Body of pancreas (tissue), 4 donors: ENCODE data around the gene NELFA. TPM values are rescaled to one million over a fixed set of nuclear protein-coding genes. Genes with fewer than 3 reads are reported as not detected.

ENCODE experiments used
- ATAC-seq: fragments of 150-250 bp; one replicate; pipeline ENCODE4 v1.9.1; 2016
- DNase-seq, 4 donors: peaks; one replicate each; pipeline ENCODE4 v3.0.0-alpha.2; 2019
- H3K27ac ChIP-seq, 4 donors: fragments of 200-600 bp; sonication (generic); 1 replicate in 3 of 4; 2 replicates in 1 of 4; pipeline versions ENCODE4 v1.5.1 to v1.6.1; 2016 to 2019; ENCODE audit warnings: mild to moderate bottlenecking in 1 of 4, mixed read lengths in 1 of 4, moderate library complexity in 1 of 4
- H3K27me3 ChIP-seq, 2 donors: fragments of 200-600 bp; sonication (generic); one replicate each; pipeline ENCODE4 v1.6.0; 2016; ENCODE audit warnings: mild to moderate bottlenecking in 1 of 2
- H3K36me3 ChIP-seq, 2 donors: fragments of 200-600 bp; sonication (generic); replicated peaks in 1 of 2; 2 replicates each; pipeline ENCODE4 v1.5.1; 2016; ENCODE audit warnings: low read depth in 2 of 2; ENCODE audit not compliant: insufficient read depth in 1 of 2
- H3K4me1 ChIP-seq: fragments of 200-600 bp; sonication (generic); one replicate; pipeline ENCODE4 v1.6.0; 2016
- H3K4me3 ChIP-seq, 2 donors: fragments of 200-600 bp; sonication (generic); 1 replicate in 1 of 2; 2 replicates in 1 of 2; pipeline ENCODE4 v1.5.1; 2016 to 2019
- H3K9me3 ChIP-seq, 3 donors: fragments of 200-600 bp; sonication (generic); 1 replicate in 2 of 3; 2 replicates in 1 of 3; pipeline ENCODE4 v1.5.1; 2016
- CTCF ChIP-seq, 7 experiments: fragments of 450-650 bp in 4 of 7; fragments of 200-600 bp in 3 of 7; sonication (generic) in 3 of 7; IDR thresholded peaks; one replicate each; pipeline ENCODE4 v1.5.1; 2016 to 2019; ENCODE audit warnings: antibody characterized with exemption in 7 of 7
- POLR2A ChIP-seq, 3 donors: fragments of 450-650 bp; IDR thresholded peaks; one replicate each; pipeline ENCODE4 v1.6.1; 2016; ENCODE audit warnings: antibody characterized with exemption in 3 of 3, mild to moderate bottlenecking in 2 of 3
- WGBS, 2 donors: methylation state at CpG; one replicate each; pipeline ENCODE4 v1.1.5; 2017; 5-methylcytosine and 5-hydroxymethylcytosine counted together
- intact Hi-C: fragments of 100-400 bp; cut with DNase I; formaldehyde crosslinking; loops from one replicate; pipeline ENCODE4 v1.15.1; 2023
- total RNA-seq, 2 donors: library from RNA; depleted of rRNA; stranded (reverse); fragments of >200 nt; gene quantifications; one replicate each; pipeline ENCODE4 v1.1.0, GENCODE V29; 2016

Gene NELFA
- total RNA-seq, 2 donors from 2014 or later: 19.7 to 74.5 TPM

- WGBS, 2 donors: 96 to 97% methylated on average over 11 of the region's 11 CpGs
- Histone ChIP-seq H3K36me3 (peaks cover 0 to 13% of the 10 kb centered on the region in 2 donors), H3K9me3 (no peaks in the 10 kb centered on the region), H3K27me3 (no peaks in the 10 kb centered on the region), H3K4me3 (no peak overlapping the region), H3K4me1 (no peaks in the 10 kb centered on the region), H3K27ac (no peak overlapping the region)
- intact Hi-C loops: no loop called here
- TF ChIP-seq POLR2A (IDR thresholded peaks at IDR 0.05) (no peak), CTCF (IDR thresholded peaks at IDR 0.05) (no peak)
- DNase-seq: peak in 1 of 4 donors; percentile 5
- no peak for ATAC-seq
Measured at GRCh38 chr4:1975880-1976279, 32.9 kb downstream of the NELFA start.

- ATAC-seq: no peak
- H3K4me1 ChIP-seq: no peaks in the 10 kb centered on the region
- H3K36me3 ChIP-seq: peaks cover 0 to 13% of the 10 kb centered on the region in 2 donors
- no peak overlapping the region for H3K27ac ChIP-seq
- WGBS, 2 donors: 88 to 97% methylated on average over 12 to 14 of the region's 14 CpGs
- DNase-seq: peak in 1 of 4 donors; percentile 4
- intact Hi-C loops: no loop called here
- no peaks in the 10 kb centered on the region for H3K9me3 ChIP-seq
- TF ChIP-seq POLR2A (IDR thresholded peaks at IDR 0.05): no peak
- TF ChIP-seq CTCF (IDR thresholded peaks at IDR 0.05): no peak
- no peak overlapping the region for H3K4me3 ChIP-seq
- no peaks in the 10 kb centered on the region for H3K27me3 ChIP-seq
Measured at GRCh38 chr4:1975391-1975801, 33.4 kb downstream of the NELFA start.

- Histone ChIP-seq H3K4me1 (no peaks in the 10 kb centered on the region), H3K9me3 (no peaks in the 10 kb centered on the region), H3K27ac (no peak overlapping the region), H3K27me3 (no peaks in the 10 kb centered on the region), H3K4me3 (no peak overlapping the region), H3K36me3 (peaks cover 0 to 13% of the 10 kb centered on the region in 2 donors)
- ATAC-seq (no peak), DNase-seq (no peak)
- intact Hi-C loops: no loop called here
- WGBS, 2 donors: 89 to 94% methylated on average over 8 of the region's 8 CpGs
- no peak for TF ChIP-seq POLR2A (IDR thresholded peaks at IDR 0.05)
- TF ChIP-seq CTCF (IDR thresholded peaks at IDR 0.05): no peak
Measured at GRCh38 chr4:1974840-1975239, 33.9 kb downstream of the NELFA start.

GRCh38 chr4:1973661-1974060 lies 35.1 kb downstream of the NELFA start:
- H3K36me3 ChIP-seq: peaks cover 0 to 10% of the 10 kb centered on the region in 2 donors
- H3K4me1 ChIP-seq: no peaks in the 10 kb centered on the region
- TF ChIP-seq POLR2A (IDR thresholded peaks at IDR 0.05) (no peak), CTCF (IDR thresholded peaks at IDR 0.05) (no peak)
- DNase-seq (no peak), ATAC-seq (no peak)
- no peak overlapping the region for H3K4me3 ChIP-seq
- intact Hi-C loops: no loop called here
- no peaks in the 10 kb centered on the region for H3K9me3 ChIP-seq
- H3K27me3 ChIP-seq: no peaks in the 10 kb centered on the region
- WGBS, 2 donors: 93 to 94% methylated on average over 18 of the region's 18 CpGs
- H3K27ac ChIP-seq: no peak overlapping the region

GRCh38 chr4:1973218-1973617 lies 35.6 kb downstream of the NELFA start:
- intact Hi-C loops: no loop called here
- TF ChIP-seq CTCF (IDR thresholded peaks at IDR 0.05): no peak
- no peak overlapping the region for H3K4me3 ChIP-seq
- no peaks in the 10 kb centered on the region for H3K27me3 ChIP-seq
- H3K4me1 ChIP-seq: no peaks in the 10 kb centered on the region
- WGBS, 2 donors: 89 to 90% methylated on average over 12 of the region's 12 CpGs
- ATAC-seq (no peak), DNase-seq (no peak)
- H3K9me3 ChIP-seq: no peaks in the 10 kb centered on the region
- H3K27ac ChIP-seq: no peak overlapping the region
- H3K36me3 ChIP-seq: peaks cover 0 to 10% of the 10 kb centered on the region in 2 donors
